IPS-20b (cell line): ENCODE measurements around the gene C10orf90.

Experiments used
- H3K27ac ChIP-seq: one replicate; pipeline ENCODE4 v1.5.1; 2013; ENCODE audit warnings: low read length
- H3K27me3 ChIP-seq: 2 replicates; pipeline ENCODE4 v1.6.1; 2013; ENCODE audit warnings: mild to moderate bottlenecking, low read length, inconsistent platforms; ENCODE audit not compliant: insufficient read depth
- H3K36me3 ChIP-seq: 2 replicates; pipeline ENCODE4 v1.6.1; 2013; ENCODE audit warnings: low read depth, mild to moderate bottlenecking, inconsistent platforms, low read length, moderate library complexity; ENCODE audit not compliant: insufficient read depth
- H3K4me1 ChIP-seq: 2 replicates; pipeline ENCODE4 v1.6.1; 2013; ENCODE audit warnings: mild to moderate bottlenecking, control low read depth, inconsistent platforms, low read length, moderate library complexity; ENCODE audit not compliant: insufficient read depth
- H3K4me3 ChIP-seq: 2 replicates; pipeline ENCODE4 v1.5.1; 2013; ENCODE audit warnings: mild to moderate bottlenecking, low read length, inconsistent platforms
- H3K9ac ChIP-seq: 2 replicates; pipeline ENCODE4 v1.6.1; 2013; ENCODE audit warnings: low read depth, mild to moderate bottlenecking, inconsistent platforms, low read length, moderate library complexity
- H3K9me3 ChIP-seq: 2 replicates; pipeline ENCODE4 v1.6.1; 2013; ENCODE audit warnings: mild to moderate bottlenecking, low read depth, low read length, inconsistent platforms; ENCODE audit not compliant: insufficient read depth

The C10orf90 gene

GRCh38 chr10:126491476-126491875 is 179.0 kb downstream of the C10orf90 start:
- Histone ChIP-seq H3K4me3 (no peak overlapping the region), H3K9me3 (0 out of 2 replicates have a peak, but pooled peaks cover 5% of the 10 kb centered on the region), H3K27ac (no peak overlapping the region), H3K4me1 (no peaks in the 10 kb centered on the region), H3K9ac (no peak overlapping the region), H3K36me3 (no peaks in the 10 kb centered on the region), H3K27me3 (no peaks in the 10 kb centered on the region)

GRCh38 chr10:126481181-126481580 is 189.3 kb downstream of the C10orf90 start:
- Histone ChIP-seq H3K27ac (no peak overlapping the region), H3K27me3 (no peaks in the 10 kb centered on the region), H3K4me1 (no peaks in the 10 kb centered on the region), H3K36me3 (no peaks in the 10 kb centered on the region), H3K4me3 (no peak overlapping the region), H3K9me3 (no peaks in the 10 kb centered on the region), H3K9ac (no peak overlapping the region)

- H3K9me3 ChIP-seq: no peaks in the 10 kb centered on the region
- no peak overlapping the region for H3K4me3 ChIP-seq
- H3K9ac ChIP-seq: no peak overlapping the region
- H3K4me1 ChIP-seq: no peaks in the 10 kb centered on the region
- no peaks in the 10 kb centered on the region for H3K36me3 ChIP-seq
- H3K27ac ChIP-seq: no peak overlapping the region
- no peaks in the 10 kb centered on the region for H3K27me3 ChIP-seq
Measured at GRCh38 chr10:126480648-126481047, 189.8 kb downstream of the C10orf90 start.

GRCh38 chr10:126479280-126479895 is 191.1 kb downstream of the C10orf90 start:
- Histone ChIP-seq H3K4me1 (no peaks in the 10 kb centered on the region), H3K9ac (no peak overlapping the region), H3K36me3 (no peaks in the 10 kb centered on the region), H3K4me3 (no peak overlapping the region), H3K27ac (no peak overlapping the region), H3K27me3 (no peaks in the 10 kb centered on the region), H3K9me3 (no peaks in the 10 kb centered on the region)

GRCh38 chr10:126478546-126478945 is 191.9 kb downstream of the C10orf90 start:
- Histone ChIP-seq H3K4me3 (no peak overlapping the region), H3K36me3 (no peaks in the 10 kb centered on the region), H3K27me3 (no peaks in the 10 kb centered on the region), H3K9me3 (no peaks in the 10 kb centered on the region), H3K27ac (no peak overlapping the region), H3K4me1 (no peaks in the 10 kb centered on the region), H3K9ac (no peak overlapping the region)

- H3K9ac ChIP-seq: no peak overlapping the region
- H3K9me3 ChIP-seq: no peaks in the 10 kb centered on the region
- no peaks in the 10 kb centered on the region for H3K27me3 ChIP-seq
- H3K27ac ChIP-seq: no peak overlapping the region
- H3K4me3 ChIP-seq: no peak overlapping the region
- H3K4me1 ChIP-seq: no peaks in the 10 kb centered on the region
- H3K36me3 ChIP-seq: no peaks in the 10 kb centered on the region
Measured at GRCh38 chr10:126476246-126476645, 194.2 kb downstream of the C10orf90 start.

- H3K9me3 ChIP-seq: no peaks in the 10 kb centered on the region
- H3K4me3 ChIP-seq: no peak overlapping the region
- H3K36me3 ChIP-seq: no peaks in the 10 kb centered on the region
- H3K4me1 ChIP-seq: no peaks in the 10 kb centered on the region
- no peaks in the 10 kb centered on the region for H3K27me3 ChIP-seq
- no peak overlapping the region for H3K9ac ChIP-seq
- no peak overlapping the region for H3K27ac ChIP-seq
Measured at GRCh38 chr10:126475074-126475691, 195.3 kb downstream of the C10orf90 start.

- H3K27me3 ChIP-seq: no peaks in the 10 kb centered on the region
- H3K27ac ChIP-seq: no peak overlapping the region
- H3K36me3 ChIP-seq: no peaks in the 10 kb centered on the region
- H3K4me1 ChIP-seq: no peaks in the 10 kb centered on the region
- no peak overlapping the region for H3K9ac ChIP-seq
- no peaks in the 10 kb centered on the region for H3K9me3 ChIP-seq
- no peak overlapping the region for H3K4me3 ChIP-seq
Measured at GRCh38 chr10:126474031-126474430, 196.5 kb downstream of the C10orf90 start.

GRCh38 chr10:126470991-126471390 is 199.5 kb downstream of the C10orf90 start:
- Histone ChIP-seq H3K27ac (no peak overlapping the region), H3K9ac (no peak overlapping the region), H3K4me3 (no peak overlapping the region), H3K9me3 (no peaks in the 10 kb centered on the region), H3K4me1 (no peaks in the 10 kb centered on the region), H3K36me3 (no peaks in the 10 kb centered on the region), H3K27me3 (no peaks in the 10 kb centered on the region)

- Histone ChIP-seq H3K4me3 (no peak overlapping the region), H3K36me3 (no peaks in the 10 kb centered on the region), H3K9me3 (no peaks in the 10 kb centered on the region), H3K4me1 (no peaks in the 10 kb centered on the region), H3K27ac (no peak overlapping the region), H3K27me3 (no peaks in the 10 kb centered on the region), H3K9ac (no peak overlapping the region)
Measured at GRCh38 chr10:126469692-126470091, 200.8 kb downstream of the C10orf90 start.

GRCh38 chr10:126468876-126469643 is 201.4 kb downstream of the C10orf90 start:
- Histone ChIP-seq H3K4me1 (no peaks in the 10 kb centered on the region), H3K27ac (no peak overlapping the region), H3K9ac (no peak overlapping the region), H3K36me3 (no peaks in the 10 kb centered on the region), H3K9me3 (no peaks in the 10 kb centered on the region), H3K4me3 (no peak overlapping the region), H3K27me3 (no peaks in the 10 kb centered on the region)

GRCh38 chr10:126468467-126468866 is 202.0 kb downstream of the C10orf90 start:
- Histone ChIP-seq H3K4me1 (no peaks in the 10 kb centered on the region), H3K27ac (no peak overlapping the region), H3K27me3 (no peaks in the 10 kb centered on the region), H3K4me3 (no peak overlapping the region), H3K9ac (no peak overlapping the region), H3K36me3 (no peaks in the 10 kb centered on the region), H3K9me3 (no peaks in the 10 kb centered on the region)
